Activated CD4-positive, alpha-beta T cell treated with anti-CD3 and anti-CD28 coated beads, Interleukin-2, amount 50 U/mL, for 24 hours (primary cell): ENCODE data around the gene TSPAN3.

Source experiments
- DNase-seq, 2 donors: peaks; one replicate each; pipeline ENCODE4 v3.0.0-alpha.2; 2020; ENCODE audit warnings: low read depth in 1 of 2, low spot score in 1 of 2

The TSPAN3 gene

GRCh38 chr15:77053709-77054108, 17.2 kb downstream of the TSPAN3 start:
- no peak for DNase-seq

- no peak for DNase-seq
Measured at GRCh38 chr15:77052556-77052955, 18.4 kb downstream of the TSPAN3 start.

GRCh38 chr15:77048135-77048876, 22.6 kb downstream of the TSPAN3 start:
- DNase-seq, result no peak

- DNase-seq, result no peak
Measured at GRCh38 chr15:77046704-77047412, 24.1 kb downstream of the TSPAN3 start.

GRCh38 chr15:77045985-77046384, 24.9 kb downstream of the TSPAN3 start:
- DNase-seq, result no peak

- no peak for DNase-seq
Measured at GRCh38 chr15:77044228-77045042, 26.5 kb downstream of the TSPAN3 start.

GRCh38 chr15:77042955-77043920, 27.7 kb downstream of the TSPAN3 start:
- no peak for DNase-seq

- no peak for DNase-seq
Measured at GRCh38 chr15:77042245-77042919, 28.5 kb downstream of the TSPAN3 start.

GRCh38 chr15:77040673-77041072, 30.2 kb downstream of the TSPAN3 start:
- no peak for DNase-seq

GRCh38 chr15:77039848-77040247, 31.1 kb downstream of the TSPAN3 start:
- DNase-seq, result no peak

- no peak for DNase-seq
Measured at GRCh38 chr15:77039217-77039533, 31.7 kb downstream of the TSPAN3 start.

- no peak for DNase-seq
Measured at GRCh38 chr15:77038312-77039216, 32.3 kb downstream of the TSPAN3 start.

- DNase-seq, result no peak
Measured at GRCh38 chr15:77037388-77038209, 33.3 kb downstream of the TSPAN3 start.

- no peak for DNase-seq
Measured at GRCh38 chr15:77036537-77037387, 34.1 kb downstream of the TSPAN3 start.

GRCh38 chr15:77035999-77036471, 34.9 kb downstream of the TSPAN3 start:
- no peak for DNase-seq

- no peak for DNase-seq
Measured at GRCh38 chr15:77035584-77035983, 35.3 kb downstream of the TSPAN3 start.
